ENCODE measurements around the gene PAEP. TPM values are rescaled to one million over a fixed set of nuclear protein-coding genes. Genes with fewer than 3 reads are reported as not detected.

The PAEP gene
- total RNA-seq, 1 donor from 2014 or later = not detected

DNA sequence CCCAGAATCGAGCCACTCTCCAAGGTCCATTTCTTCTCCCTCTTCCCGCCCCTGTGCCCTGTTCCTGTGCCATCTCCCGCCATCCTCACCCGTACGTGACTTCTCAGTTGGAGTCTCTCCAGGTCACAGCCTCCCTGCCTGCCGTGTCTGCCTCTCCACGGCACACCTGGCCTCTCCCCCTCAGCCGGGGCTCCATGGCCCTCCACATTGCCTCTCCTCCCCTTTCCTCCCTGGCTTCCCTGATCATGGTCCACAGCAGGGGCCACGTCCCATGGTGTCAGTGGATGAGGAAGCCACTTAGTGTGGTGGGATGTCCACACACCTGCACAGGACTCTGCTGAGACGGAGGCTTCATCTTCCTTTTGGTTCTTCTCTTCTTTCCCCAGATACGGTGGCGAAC is 2.3 kb downstream of the PAEP start:
- H3K9ac ChIP-seq (ENCODE audit: low read depth in 1 of 3, low read length in 3 of 3) = no peak overlapping the region
- H3K4me3 ChIP-seq (ENCODE audit: low read length in 3 of 3) = no peak overlapping the region
- H3K27ac ChIP-seq (ENCODE audit: low read depth, low read length) = no peak overlapping the region
- no peaks in the 10 kb centered on the region for H3K4me1 ChIP-seq (ENCODE audit: control insufficient read depth in 3 of 3, insufficient read depth in 3 of 3, low read length in 3 of 3)
- H3K27me3 ChIP-seq (ENCODE audit: control insufficient read depth in 3 of 3, insufficient read depth in 3 of 3, low read length in 3 of 3) = peaks cover 26 to 46% (median 43%) of the 10 kb centered on the region in 3 donors
- H3K9me3 ChIP-seq (ENCODE audit: control insufficient read depth in 3 of 3, low read length in 3 of 3) = no peaks in the 10 kb centered on the region
- H3K36me3 ChIP-seq (ENCODE audit: control insufficient read depth in 3 of 3, insufficient read depth in 3 of 3, low read length in 3 of 3) = no peaks in the 10 kb centered on the region

DNA sequence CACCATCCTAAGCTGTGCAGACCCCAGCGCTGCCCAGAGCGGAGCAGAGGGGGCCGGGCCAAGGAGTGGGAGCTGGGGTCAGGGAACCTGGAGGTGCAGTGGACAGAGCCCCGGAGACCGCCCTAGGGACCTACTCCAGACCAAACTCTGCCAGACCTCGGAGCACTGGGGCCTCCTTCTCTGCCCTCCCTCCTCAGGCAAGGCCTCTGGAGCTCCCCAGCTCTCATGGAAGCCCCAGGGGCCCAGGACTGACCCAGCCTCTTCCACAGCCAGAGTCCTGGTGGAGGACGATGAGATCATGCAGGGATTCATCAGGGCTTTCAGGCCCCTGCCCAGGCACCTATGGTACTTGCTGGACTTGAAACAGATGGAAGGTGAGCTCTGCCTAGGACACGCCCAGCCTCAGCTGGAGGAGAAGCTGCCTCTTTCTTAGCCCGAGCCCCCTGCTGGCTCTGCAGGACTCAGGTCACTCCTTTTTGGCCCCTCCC is 3.6 kb downstream of the PAEP start:
- peaks cover 21 to 42% (median 39%) of the 10 kb centered on the region in 3 donors for H3K27me3 ChIP-seq (ENCODE audit: control insufficient read depth in 3 of 3, insufficient read depth in 3 of 3, low read length in 3 of 3)
- H3K27ac ChIP-seq (ENCODE audit: low read depth, low read length) = no peak overlapping the region
- H3K4me1 ChIP-seq (ENCODE audit: control insufficient read depth in 3 of 3, insufficient read depth in 3 of 3, low read length in 3 of 3) = no peaks in the 10 kb centered on the region
- no peak overlapping the region for H3K4me3 ChIP-seq (ENCODE audit: low read length in 3 of 3)
- H3K36me3 ChIP-seq (ENCODE audit: control insufficient read depth in 3 of 3, insufficient read depth in 3 of 3, low read length in 3 of 3) = no peaks in the 10 kb centered on the region
- H3K9me3 ChIP-seq (ENCODE audit: control insufficient read depth in 3 of 3, low read length in 3 of 3) = no peaks in the 10 kb centered on the region
- H3K9ac ChIP-seq (ENCODE audit: low read depth in 1 of 3, low read length in 3 of 3) = no peak overlapping the region

DNA sequence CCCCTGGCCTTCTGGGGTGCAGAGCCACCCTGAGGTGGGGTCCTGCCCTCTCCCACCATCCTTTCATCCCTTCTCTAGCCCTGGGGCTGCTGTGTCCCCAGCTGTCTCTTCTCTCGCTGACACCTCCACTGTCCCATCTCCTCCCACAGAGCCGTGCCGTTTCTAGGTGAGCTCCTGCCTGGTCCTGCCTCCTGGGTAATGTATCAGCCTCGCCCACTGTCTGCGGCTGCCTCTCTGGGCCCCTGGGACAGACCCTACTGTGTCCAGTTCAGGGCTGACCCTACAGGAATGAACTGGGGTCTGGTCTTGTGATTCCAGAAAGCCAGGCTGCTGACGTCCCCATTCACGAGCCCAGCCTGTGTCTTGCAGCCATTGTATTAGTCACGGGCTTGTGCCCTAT is 4.1 kb downstream of the PAEP start:
- no peaks in the 10 kb centered on the region for H3K4me1 ChIP-seq (ENCODE audit: control insufficient read depth in 3 of 3, insufficient read depth in 3 of 3, low read length in 3 of 3)
- H3K27me3 ChIP-seq (ENCODE audit: control insufficient read depth in 3 of 3, insufficient read depth in 3 of 3, low read length in 3 of 3) = peaks cover 21 to 43% (median 41%) of the 10 kb centered on the region in 3 donors
- H3K27ac ChIP-seq (ENCODE audit: low read depth, low read length) = no peak overlapping the region
- H3K9me3 ChIP-seq (ENCODE audit: control insufficient read depth in 3 of 3, low read length in 3 of 3) = no peaks in the 10 kb centered on the region
- no peaks in the 10 kb centered on the region for H3K36me3 ChIP-seq (ENCODE audit: control insufficient read depth in 3 of 3, insufficient read depth in 3 of 3, low read length in 3 of 3)
- no peak overlapping the region for H3K9ac ChIP-seq (ENCODE audit: low read depth in 1 of 3, low read length in 3 of 3)
- H3K4me3 ChIP-seq (ENCODE audit: low read length in 3 of 3) = no peak overlapping the region

DNA sequence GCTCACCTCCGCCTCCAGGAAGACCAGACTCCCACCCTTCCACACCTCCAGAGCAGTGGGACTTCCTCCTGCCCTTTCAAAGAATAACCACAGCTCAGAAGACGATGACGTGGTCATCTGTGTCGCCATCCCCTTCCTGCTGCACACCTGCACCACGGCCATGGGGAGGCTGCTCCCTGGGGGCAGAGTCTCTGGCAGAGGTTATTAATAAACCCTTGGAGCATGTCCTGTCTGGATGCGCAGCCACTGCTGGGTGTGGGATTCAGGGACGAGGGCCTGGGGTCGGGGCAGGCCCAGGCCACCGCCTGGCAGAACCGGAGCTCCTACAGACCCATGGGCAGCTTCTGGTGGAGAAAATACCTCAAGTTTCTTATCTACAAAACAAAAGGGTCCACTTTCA is 5.0 kb downstream of the PAEP start:
- no peak overlapping the region for H3K27ac ChIP-seq (ENCODE audit: low read depth, low read length)
- H3K9ac ChIP-seq (ENCODE audit: low read depth in 1 of 3, low read length in 3 of 3) = no peak overlapping the region
- no peak overlapping the region for H3K4me3 ChIP-seq (ENCODE audit: low read length in 3 of 3)
- H3K4me1 ChIP-seq (ENCODE audit: control insufficient read depth in 3 of 3, insufficient read depth in 3 of 3, low read length in 3 of 3) = no peaks in the 10 kb centered on the region
- H3K27me3 ChIP-seq (ENCODE audit: control insufficient read depth in 3 of 3, insufficient read depth in 3 of 3, low read length in 3 of 3) = peaks cover 21 to 36% (median 33%) of the 10 kb centered on the region in 3 donors
- H3K36me3 ChIP-seq (ENCODE audit: control insufficient read depth in 3 of 3, insufficient read depth in 3 of 3, low read length in 3 of 3) = no peaks in the 10 kb centered on the region
- H3K9me3 ChIP-seq (ENCODE audit: control insufficient read depth in 3 of 3, low read length in 3 of 3) = no peaks in the 10 kb centered on the region

DNA sequence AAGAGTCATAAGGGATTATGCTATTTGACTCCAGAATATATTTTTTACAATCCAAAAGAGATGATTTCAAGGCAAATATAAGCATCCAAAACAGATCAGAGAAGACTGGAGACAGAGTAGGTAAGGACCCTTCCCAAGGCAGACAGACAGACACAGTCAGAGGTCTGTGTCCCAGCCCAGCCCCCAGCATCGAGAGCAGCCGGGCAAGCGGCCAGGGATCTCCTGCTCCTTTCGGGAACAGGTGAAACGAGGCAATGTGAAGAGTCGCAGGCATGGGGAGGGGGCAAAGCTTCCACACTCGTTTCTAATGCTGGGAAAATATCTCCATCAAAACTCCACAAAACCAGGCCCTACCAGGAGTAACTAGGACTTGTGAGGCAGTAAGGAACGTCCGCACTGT is 5.8 kb downstream of the PAEP start:
- no peaks in the 10 kb centered on the region for H3K9me3 ChIP-seq (ENCODE audit: control insufficient read depth in 3 of 3, low read length in 3 of 3)
- H3K27me3 ChIP-seq (ENCODE audit: control insufficient read depth in 3 of 3, insufficient read depth in 3 of 3, low read length in 3 of 3) = peaks cover 20 to 39% (median 34%) of the 10 kb centered on the region in 3 donors

DNA sequence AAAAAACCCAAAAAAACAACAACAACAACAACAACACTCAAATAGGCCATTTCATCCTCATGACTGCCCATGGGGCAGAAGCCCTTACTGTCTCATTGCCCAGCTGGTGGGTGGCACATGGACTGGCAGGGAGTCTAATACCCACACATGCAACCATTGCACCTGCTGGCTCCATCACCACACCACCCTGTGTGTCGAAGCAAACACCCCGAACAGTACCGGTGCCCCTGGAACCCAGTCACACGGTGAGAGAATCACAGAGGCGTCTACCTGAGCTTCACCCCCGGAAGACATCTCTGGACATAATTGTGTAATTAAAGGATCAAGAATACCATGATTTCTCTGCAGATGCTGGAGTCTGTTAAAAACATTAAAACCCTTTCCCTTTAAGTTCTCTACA is 6.5 kb downstream of the PAEP start:
- H3K9ac ChIP-seq (ENCODE audit: low read depth in 1 of 3, low read length in 3 of 3) = no peak overlapping the region
- no peaks in the 10 kb centered on the region for H3K4me1 ChIP-seq (ENCODE audit: control insufficient read depth in 3 of 3, insufficient read depth in 3 of 3, low read length in 3 of 3)
- H3K27ac ChIP-seq (ENCODE audit: low read depth, low read length) = no peak overlapping the region
- no peaks in the 10 kb centered on the region for H3K9me3 ChIP-seq (ENCODE audit: control insufficient read depth in 3 of 3, low read length in 3 of 3)
- no peaks in the 10 kb centered on the region for H3K36me3 ChIP-seq (ENCODE audit: control insufficient read depth in 3 of 3, insufficient read depth in 3 of 3, low read length in 3 of 3)
- peaks cover 20 to 34% (median 28%) of the 10 kb centered on the region in 3 donors for H3K27me3 ChIP-seq (ENCODE audit: control insufficient read depth in 3 of 3, insufficient read depth in 3 of 3, low read length in 3 of 3)
- no peak overlapping the region for H3K4me3 ChIP-seq (ENCODE audit: low read length in 3 of 3)

More for the DNA sequence above, 5.8 kb downstream of the PAEP start:
- H3K4me1 ChIP-seq (ENCODE audit: control insufficient read depth in 3 of 3, insufficient read depth in 3 of 3, low read length in 3 of 3) = no peaks in the 10 kb centered on the region
- no peak overlapping the region for H3K4me3 ChIP-seq (ENCODE audit: low read length in 3 of 3)
- no peak overlapping the region for H3K9ac ChIP-seq (ENCODE audit: low read depth in 1 of 3, low read length in 3 of 3)
- no peaks in the 10 kb centered on the region for H3K36me3 ChIP-seq (ENCODE audit: control insufficient read depth in 3 of 3, insufficient read depth in 3 of 3, low read length in 3 of 3)
- no peak overlapping the region for H3K27ac ChIP-seq (ENCODE audit: low read depth, low read length)

DNA sequence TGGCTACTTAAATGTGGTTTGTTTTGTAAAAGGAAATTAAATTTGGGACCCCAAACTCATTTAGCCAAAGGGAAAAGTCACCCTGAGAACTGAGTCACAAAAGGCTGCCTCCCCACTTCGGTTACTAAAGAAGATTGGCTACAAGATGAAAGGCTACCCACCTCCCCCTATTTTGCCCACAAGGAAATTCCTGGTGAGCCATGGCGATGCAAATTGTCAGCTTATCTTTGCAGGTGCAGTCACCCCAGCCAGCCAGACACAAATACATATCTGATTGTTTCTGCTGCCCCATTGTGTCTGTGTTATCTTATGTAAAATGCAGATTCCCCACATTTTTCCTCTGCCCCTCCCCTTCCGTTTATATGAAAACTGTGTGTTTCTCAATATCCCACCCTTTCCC is 8.9 kb downstream of the PAEP start:
- Histone ChIP-seq H3K27ac (ENCODE audit: low read depth, low read length) (no peak overlapping the region), H3K4me1 (ENCODE audit: control insufficient read depth in 3 of 3, insufficient read depth in 3 of 3, low read length in 3 of 3) (no peaks in the 10 kb centered on the region), H3K36me3 (ENCODE audit: control insufficient read depth in 3 of 3, insufficient read depth in 3 of 3, low read length in 3 of 3) (no peaks in the 10 kb centered on the region), H3K9me3 (ENCODE audit: control insufficient read depth in 3 of 3, low read length in 3 of 3) (no peaks in the 10 kb centered on the region), H3K9ac (ENCODE audit: low read depth in 1 of 3, low read length in 3 of 3) (no peak overlapping the region), H3K27me3 (ENCODE audit: control insufficient read depth in 3 of 3, insufficient read depth in 3 of 3, low read length in 3 of 3) (peaks cover 15 to 23% (median 20%) of the 10 kb centered on the region in 3 donors), H3K4me3 (ENCODE audit: low read length in 3 of 3) (no peak overlapping the region)

DNA sequence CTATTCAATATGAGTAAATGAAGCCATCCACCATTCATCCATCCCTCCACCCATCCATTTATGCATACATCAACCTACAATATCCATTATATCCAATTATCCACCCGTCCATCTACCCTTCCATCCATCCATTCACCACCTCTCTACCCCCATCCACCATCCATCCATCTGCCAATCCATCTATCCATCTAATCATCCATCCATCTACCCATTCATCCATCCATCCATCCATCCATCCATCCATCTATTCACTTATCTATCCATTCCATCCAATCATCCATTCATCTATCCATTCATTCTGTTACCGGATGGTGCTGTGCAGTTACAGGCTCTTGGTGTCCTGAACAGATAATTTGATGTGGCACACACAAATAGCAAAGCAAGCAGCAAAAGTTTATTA is 10.7 kb downstream of the PAEP start:
- no peak overlapping the region for H3K9ac ChIP-seq (ENCODE audit: low read depth in 1 of 3, low read length in 3 of 3)
- H3K36me3 ChIP-seq (ENCODE audit: control insufficient read depth in 3 of 3, insufficient read depth in 3 of 3, low read length in 3 of 3) = no peaks in the 10 kb centered on the region
- peaks cover 14 to 22% (median 15%) of the 10 kb centered on the region in 3 donors for H3K27me3 ChIP-seq (ENCODE audit: control insufficient read depth in 3 of 3, insufficient read depth in 3 of 3, low read length in 3 of 3)
- no peaks in the 10 kb centered on the region for H3K9me3 ChIP-seq (ENCODE audit: control insufficient read depth in 3 of 3, low read length in 3 of 3)
- no peak overlapping the region for H3K4me3 ChIP-seq (ENCODE audit: low read length in 3 of 3)
- H3K27ac ChIP-seq (ENCODE audit: low read depth, low read length) = no peak overlapping the region
- H3K4me1 ChIP-seq (ENCODE audit: control insufficient read depth in 3 of 3, insufficient read depth in 3 of 3, low read length in 3 of 3) = no peaks in the 10 kb centered on the region

DNA sequence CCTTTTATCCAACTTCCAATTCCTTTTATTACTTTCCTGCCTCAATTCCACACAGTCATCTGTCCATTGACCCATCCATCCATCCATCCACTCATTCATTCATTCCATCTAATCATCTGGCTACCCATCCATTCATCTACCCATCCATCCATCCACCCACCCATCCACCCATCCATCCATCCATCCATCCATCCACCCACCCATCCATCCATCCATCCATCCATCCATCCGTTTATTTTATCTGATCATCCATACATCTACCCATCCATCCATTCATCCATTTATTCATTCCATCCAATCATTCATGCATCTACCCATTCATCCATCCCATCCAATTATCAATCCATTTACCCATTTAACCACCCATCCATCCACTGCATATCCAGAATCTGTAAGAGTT is 11.6 kb downstream of the PAEP start:
- Histone ChIP-seq H3K4me1 (ENCODE audit: control insufficient read depth in 3 of 3, insufficient read depth in 3 of 3, low read length in 3 of 3) (no peaks in the 10 kb centered on the region), H3K27ac (ENCODE audit: low read depth, low read length) (no peak overlapping the region), H3K36me3 (ENCODE audit: control insufficient read depth in 3 of 3, insufficient read depth in 3 of 3, low read length in 3 of 3) (no peaks in the 10 kb centered on the region), H3K4me3 (ENCODE audit: low read length in 3 of 3) (no peak overlapping the region), H3K9ac (ENCODE audit: low read depth in 1 of 3, low read length in 3 of 3) (no peak overlapping the region), H3K9me3 (ENCODE audit: control insufficient read depth in 3 of 3, low read length in 3 of 3) (no peaks in the 10 kb centered on the region), H3K27me3 (ENCODE audit: control insufficient read depth in 3 of 3, insufficient read depth in 3 of 3, low read length in 3 of 3) (peaks cover 14 to 21% (median 16%) of the 10 kb centered on the region in 3 donors)

DNA sequence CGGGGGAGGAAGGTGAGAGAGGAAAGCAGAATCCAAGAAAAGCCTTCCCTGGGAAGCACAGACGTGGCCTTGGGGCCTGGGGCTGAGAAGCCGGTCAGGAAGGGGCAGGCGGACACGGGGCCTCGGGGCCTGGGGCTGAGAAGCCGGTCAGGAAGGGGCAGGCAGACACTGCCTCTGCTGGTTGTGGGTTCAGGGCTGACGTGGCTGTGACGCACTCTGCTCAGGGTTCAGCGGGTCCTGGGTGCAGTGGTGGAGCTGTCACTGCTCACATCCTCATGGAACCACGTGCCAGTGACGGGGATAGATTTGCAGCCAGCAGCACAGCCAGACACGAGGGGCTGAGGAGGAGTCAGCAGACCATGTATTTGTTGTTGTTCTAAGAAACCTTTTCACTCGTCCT is 12.8 kb downstream of the PAEP start:
- Histone ChIP-seq H3K27ac (ENCODE audit: low read depth, low read length) (no peak overlapping the region), H3K4me3 (ENCODE audit: low read length in 3 of 3) (no peak overlapping the region), H3K9ac (ENCODE audit: low read depth in 1 of 3, low read length in 3 of 3) (no peak overlapping the region), H3K9me3 (ENCODE audit: control insufficient read depth in 3 of 3, low read length in 3 of 3) (no peaks in the 10 kb centered on the region), H3K27me3 (ENCODE audit: control insufficient read depth in 3 of 3, insufficient read depth in 3 of 3, low read length in 3 of 3) (peaks cover 14 to 21% (median 16%) of the 10 kb centered on the region in 3 donors), H3K36me3 (ENCODE audit: control insufficient read depth in 3 of 3, insufficient read depth in 3 of 3, low read length in 3 of 3) (no peaks in the 10 kb centered on the region), H3K4me1 (ENCODE audit: control insufficient read depth in 3 of 3, insufficient read depth in 3 of 3, low read length in 3 of 3) (no peaks in the 10 kb centered on the region)
